Measurements from ENCODE around the gene LIPA. TPM values are rescaled to one million over a fixed set of nuclear protein-coding genes. Genes with fewer than 3 reads are reported as not detected.
"Not testable (repeated sequence)": the region's sequence is repeated elsewhere in the genome, so short reads cannot be mapped to it uniquely, and the experiment has no call there.

LIPA gene
- total RNA-seq, 2 experiments from 2014 or later, result 8.9 to 19.4 TPM

GRCh38 chr10:89255793-89256192, 4.2 kb upstream of the LIPA start:
- no peaks in the 10 kb centered on the region for H3K36me3 ChIP-seq (ENCODE audit: insufficient read depth, low read length)
- no peaks in the 10 kb centered on the region for H3K9me2 ChIP-seq (ENCODE audit: insufficient read depth, low read length)
- no peak overlapping the region for H3K4me3 ChIP-seq (ENCODE audit: low read depth, low read length, poor library complexity, severe bottlenecking)
- H3K79me2 ChIP-seq (ENCODE audit: insufficient read depth, low read depth, low read length), result no peaks in the 10 kb centered on the region
- H3K4me2 ChIP-seq (ENCODE audit: low read length), result no peak overlapping the region
- no peak for DNase-seq (ENCODE audit: low spot score)
- no peak overlapping the region for H2AFZ ChIP-seq (ENCODE audit: low read length)
- ChIA-PET CTCF (ENCODE audit: unreplicated experiment) (no interaction called here), POLR2A (interaction anchor here (0.7 to 1.0 kb wide), 2 partner anchors 77 to 650 kb away, joined by 3 read pairs; no protein-coding TSS in a partner anchor)
- peaks cover 17% of the 10 kb centered on the region; the same call in 1 of the 2 replicates for H3K9me3 ChIP-seq (ENCODE audit: low read length)
- BruUV-seq (replicated peaks), result no TSS peak
- no peaks in the 10 kb centered on the region for H4K20me1 ChIP-seq (ENCODE audit: insufficient read depth, low read length)
- peaks cover 5% of the 10 kb centered on the region for H3K4me1 ChIP-seq (ENCODE audit: insufficient read depth, low read length, poor library complexity, severe bottlenecking)
- H3K27ac ChIP-seq (ENCODE audit: low read depth, low read length, poor library complexity, severe bottlenecking), result no peak overlapping the region
- intact Hi-C loops (cut with micrococcal nuclease; ENCODE audit: unreplicated experiment), result loop anchor here (5.0 kb wide), 1 partner anchor 157 kb away; the partner anchor contains the start of gene IFIT5
- TF ChIP-seq CTCF (conservative IDR thresholded peaks at IDR 0.05; ENCODE audit: low read length) (no peak), EZH2phosphoT487 (IDR thresholded peaks at IDR 0.05; ENCODE audit: borderline replicate concordance, low read depth, low read length) (no peak)

GRCh38 chr10:89255091-89255579, 3.6 kb upstream of the LIPA start:
- H2AFZ ChIP-seq (ENCODE audit: low read length); H3K4me2 ChIP-seq (ENCODE audit: low read length); H4K20me1 ChIP-seq (ENCODE audit: insufficient read depth, low read length); H3K9me2 ChIP-seq (ENCODE audit: insufficient read depth, low read length); H3K4me1 ChIP-seq (ENCODE audit: insufficient read depth, low read length, poor library complexity, severe bottlenecking); CTCF ChIA-PET (ENCODE audit: unreplicated experiment); H3K4me3 ChIP-seq (ENCODE audit: low read depth, low read length, poor library complexity, severe bottlenecking); DNase-seq (ENCODE audit: low spot score); BruUV-seq (replicated peaks); H3K79me2 ChIP-seq (ENCODE audit: insufficient read depth, low read depth, low read length); H3K36me3 ChIP-seq (ENCODE audit: insufficient read depth, low read length); H3K27ac ChIP-seq (ENCODE audit: low read depth, low read length, poor library complexity, severe bottlenecking): not testable (repeated sequence)
- POLR2A ChIA-PET, result interaction anchor here (0.7 to 1.0 kb wide), 2 partner anchors 77 to 651 kb away, joined by 3 read pairs; no protein-coding TSS in a partner anchor
- intact Hi-C loops (cut with micrococcal nuclease; ENCODE audit: unreplicated experiment), result loop anchor here (5.0 kb wide), 1 partner anchor 157 kb away; the partner anchor contains the start of gene IFIT5
- peaks cover 17% of the 10 kb centered on the region; the same call in 1 of the 2 replicates for H3K9me3 ChIP-seq (ENCODE audit: low read length)

GRCh38 chr10:89252225-89252585, 630 bp upstream of the LIPA start:
- Histone ChIP-seq H3K9me2 (ENCODE audit: insufficient read depth, low read length) (no peaks in the 10 kb centered on the region), H3K27ac (ENCODE audit: low read depth, low read length, poor library complexity, severe bottlenecking) (no peak overlapping the region), H3K36me3 (ENCODE audit: insufficient read depth, low read length) (no peaks in the 10 kb centered on the region), H3K4me3 (ENCODE audit: low read depth, low read length, poor library complexity, severe bottlenecking) (peak overlapping the region; percentile 81), H3K4me1 (ENCODE audit: insufficient read depth, low read length, poor library complexity, severe bottlenecking) (peaks cover 7% of the 10 kb centered on the region), H2AFZ (ENCODE audit: low read length) (peak overlapping the region; percentile 85; the same call in 1 of the 2 replicates), H3K9me3 (ENCODE audit: low read length) (peaks cover 17% of the 10 kb centered on the region; the same call in 1 of the 2 replicates), H3K4me2 (ENCODE audit: low read length) (no peak overlapping the region), H4K20me1 (ENCODE audit: insufficient read depth, low read length) (no peaks in the 10 kb centered on the region), H3K79me2 (ENCODE audit: insufficient read depth, low read depth, low read length) (no peaks in the 10 kb centered on the region)
- no TSS peak for BruUV-seq (replicated peaks)
- intact Hi-C loops (cut with micrococcal nuclease; ENCODE audit: unreplicated experiment), result loop anchor here (5.0 kb wide), 1 partner anchor 390 kb away; no protein-coding TSS in a partner anchor
- no peak for DNase-seq (ENCODE audit: low spot score)
- CTCF ChIA-PET (ENCODE audit: unreplicated experiment), result interaction anchor here (1.0 kb wide), 1 partner anchor 110 kb away, joined by 3 read pairs; no protein-coding TSS in a partner anchor
- TF ChIP-seq EZH2phosphoT487 (IDR thresholded peaks at IDR 0.05; ENCODE audit: borderline replicate concordance, low read depth, low read length), result no peak
- POLR2A ChIA-PET, result interaction anchor here (0.7 kb wide), 1 partner anchor 186 kb away, joined by 5 read pairs; no protein-coding TSS in a partner anchor
